NCI-H1092 treated with DMSO at 0.1 percent for 48 hours (cell line): ENCODE measurements around the gene RAVER2.

Experiments used
- DNase-seq: peaks from one replicate; lab custom pipeline; 2025; lab: John Stamatoyannopoulos, UW

RAVER2 gene

GRCh38 chr1:64846573-64847430, 101.9 kb downstream of the RAVER2 start:
- no peak for DNase-seq

- DNase-seq: no peak
These were observed 102.8 kb downstream of the RAVER2 start for GRCh38 chr1:64847666-64848065.

- DNase-seq: no peak
These were observed 103.3 kb downstream of the RAVER2 start for GRCh38 chr1:64848136-64848535.

GRCh38 chr1:64848803-64849202, 103.9 kb downstream of the RAVER2 start:
- DNase-seq: no peak

GRCh38 chr1:64849942-64850341, 105.1 kb downstream of the RAVER2 start:
- no peak for DNase-seq

GRCh38 chr1:64850846-64851245, 106.0 kb downstream of the RAVER2 start:
- no peak for DNase-seq

- no peak for DNase-seq
These were observed 106.8 kb downstream of the RAVER2 start for GRCh38 chr1:64851664-64852063.

GRCh38 chr1:64854674-64855073, 109.8 kb downstream of the RAVER2 start:
- DNase-seq: no peak

GRCh38 chr1:64855557-64855956, 110.7 kb downstream of the RAVER2 start:
- DNase-seq: no peak

- no peak for DNase-seq
These were observed 111.7 kb downstream of the RAVER2 start for GRCh38 chr1:64856553-64856952.

GRCh38 chr1:64857347-64857746, 112.5 kb downstream of the RAVER2 start:
- DNase-seq: no peak

DNA sequence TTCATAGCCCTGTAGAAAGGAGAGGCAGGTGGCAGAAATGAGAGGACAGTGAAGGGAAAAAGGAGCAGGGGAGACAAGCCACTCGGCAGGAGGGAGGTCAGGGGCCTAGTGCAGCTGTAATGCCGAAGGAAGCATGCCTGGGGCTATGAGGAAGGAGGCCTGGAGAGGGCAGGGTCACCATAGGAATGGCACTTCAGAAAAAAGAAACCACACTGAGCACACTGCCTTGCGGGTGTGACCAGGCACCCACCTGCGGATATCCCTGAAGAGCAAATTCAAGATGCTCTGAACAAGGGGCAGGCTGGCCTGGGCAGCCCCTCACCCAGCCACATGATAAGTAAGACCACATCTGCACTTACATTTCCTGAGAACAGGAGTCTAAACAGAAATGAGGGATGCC, 116.7 kb downstream of the RAVER2 start:
- no peak for DNase-seq

DNA sequence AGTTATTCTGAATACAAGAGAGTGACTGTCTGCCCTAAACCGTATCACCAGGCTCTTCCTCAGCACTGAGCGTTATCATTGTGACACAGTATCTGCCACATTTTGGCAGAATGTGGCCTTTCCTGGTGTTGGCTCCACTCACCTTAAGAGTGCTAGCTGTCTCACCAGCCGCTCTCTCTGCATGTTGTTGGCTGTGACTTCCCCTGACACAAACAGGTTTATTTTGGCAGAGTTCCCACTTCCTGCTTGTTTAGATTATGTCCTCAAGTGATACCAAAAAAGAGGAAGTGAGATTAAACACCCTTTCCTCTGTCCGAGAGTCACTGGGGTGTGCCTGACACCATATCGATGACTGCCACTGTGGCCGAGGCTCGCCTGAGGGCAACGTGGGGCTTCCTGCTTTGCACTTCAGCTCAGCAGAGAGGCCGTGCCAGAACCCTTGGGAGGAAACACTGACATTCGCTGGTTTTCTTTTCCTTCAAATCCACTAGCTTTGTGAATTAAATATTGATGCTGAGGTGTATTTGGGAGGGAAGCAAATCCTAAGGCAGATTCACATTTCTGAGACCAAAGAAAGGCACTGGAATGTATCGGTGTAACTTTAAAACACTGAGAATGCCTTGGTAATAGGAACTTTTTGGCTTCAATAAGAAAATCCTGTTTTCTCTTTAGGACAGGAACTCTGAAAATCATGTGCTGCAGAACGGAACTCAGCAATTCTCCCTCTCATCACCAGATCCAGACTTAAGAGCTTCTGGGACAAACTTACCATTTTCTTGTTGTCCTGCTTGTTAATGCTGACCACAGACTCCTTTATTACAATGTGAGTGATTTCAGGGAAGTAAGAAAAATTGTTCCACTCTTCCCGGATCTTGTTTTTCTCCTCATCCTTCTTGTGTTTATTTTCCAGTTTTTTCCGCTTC, 119.4 kb downstream of the RAVER2 start:
- DNase-seq: no peak

DNA sequence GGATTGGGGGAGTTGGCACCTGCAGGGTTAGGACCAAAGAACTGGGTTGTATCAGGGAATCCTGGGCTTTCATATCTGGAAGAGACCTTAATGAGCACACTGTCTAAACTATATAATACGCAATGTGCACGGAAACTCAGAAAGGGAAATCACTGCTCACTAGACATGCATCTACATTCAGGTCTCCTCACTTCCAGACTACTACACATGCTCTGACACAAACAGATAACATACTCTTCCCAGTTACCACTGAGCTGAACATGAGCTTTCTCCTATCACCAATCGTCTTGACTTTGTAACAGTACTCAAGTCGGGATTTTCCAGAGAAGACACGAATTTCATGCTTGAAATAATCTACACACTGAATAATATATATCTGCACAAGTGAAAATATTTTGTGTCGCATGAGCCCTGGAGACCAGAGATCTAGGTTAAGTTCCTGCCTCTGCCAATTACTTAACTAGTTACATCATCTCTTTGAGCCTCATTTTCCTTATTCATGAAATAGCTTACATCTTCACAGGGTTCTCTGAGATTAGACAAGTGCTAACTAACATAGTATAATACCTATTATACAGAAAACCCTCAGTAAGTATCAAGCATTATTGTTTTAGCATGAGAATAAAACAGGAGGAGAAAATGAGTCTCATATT, 120.4 kb downstream of the RAVER2 start:
- DNase-seq: no peak

DNA sequence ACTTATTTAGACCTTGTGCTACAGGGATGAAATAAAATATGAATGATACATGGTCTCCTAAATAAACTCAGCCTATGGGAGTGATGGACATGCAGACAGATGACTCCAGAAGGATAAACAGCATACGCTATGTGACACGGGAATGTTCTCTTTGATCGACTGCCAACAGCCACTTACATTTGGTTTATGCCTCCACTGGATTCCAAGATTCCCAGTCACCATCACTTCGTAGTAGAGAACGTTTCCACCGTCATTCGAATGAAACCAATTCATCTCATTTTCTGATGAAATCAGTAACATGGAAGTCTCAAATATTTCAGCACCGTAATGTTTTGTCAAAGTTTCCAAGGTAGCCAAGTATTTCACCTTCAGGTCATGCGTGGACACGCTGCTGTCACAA, 121.8 kb downstream of the RAVER2 start:
- no peak for DNase-seq

DNA sequence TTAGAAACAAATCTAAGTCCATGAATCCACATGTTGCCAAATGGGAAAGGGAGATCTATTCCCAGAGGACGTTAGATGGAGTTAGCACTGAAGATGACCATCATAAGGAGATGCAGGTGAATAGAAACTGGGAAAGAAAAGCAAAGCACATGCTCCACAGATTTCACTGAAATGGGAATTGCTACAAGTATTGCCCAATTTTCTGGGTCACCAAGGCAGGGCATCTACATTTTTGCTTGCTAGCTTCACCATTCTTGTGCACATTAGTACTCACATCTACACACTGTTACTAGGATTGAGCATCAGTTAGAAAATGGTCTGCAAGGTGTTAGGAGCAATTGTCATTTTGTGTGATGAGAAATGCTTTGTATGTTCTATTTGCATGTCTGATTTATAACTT, 122.4 kb downstream of the RAVER2 start:
- no peak for DNase-seq

- DNase-seq: no peak
These were observed 126.4 kb downstream of the RAVER2 start for GRCh38 chr1:64871256-64871655.

- DNase-seq: no peak
These were observed 127.2 kb downstream of the RAVER2 start for GRCh38 chr1:64872067-64872466.

DNA sequence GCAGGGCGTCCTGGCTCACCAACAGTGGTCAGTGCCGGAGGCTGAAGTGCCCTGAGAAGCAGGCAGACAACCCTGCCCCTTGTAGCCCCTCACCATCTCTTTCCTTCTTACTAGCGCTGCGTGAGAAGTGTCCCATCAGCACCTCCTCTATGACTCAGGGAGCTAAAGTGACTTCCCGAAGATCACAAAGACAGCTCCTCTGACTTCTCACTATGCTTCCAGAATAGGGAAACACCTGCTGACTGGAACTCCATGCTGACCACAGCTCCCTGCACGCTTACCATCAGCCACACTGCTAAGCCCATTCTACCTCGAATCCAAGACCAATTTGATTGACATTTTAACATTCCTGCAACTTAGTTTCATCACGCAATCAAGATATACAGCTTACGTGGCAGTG, 128.7 kb downstream of the RAVER2 start:
- DNase-seq: no peak

- no peak for DNase-seq
These were observed 129.8 kb downstream of the RAVER2 start for GRCh38 chr1:64874666-64875065.

DNA sequence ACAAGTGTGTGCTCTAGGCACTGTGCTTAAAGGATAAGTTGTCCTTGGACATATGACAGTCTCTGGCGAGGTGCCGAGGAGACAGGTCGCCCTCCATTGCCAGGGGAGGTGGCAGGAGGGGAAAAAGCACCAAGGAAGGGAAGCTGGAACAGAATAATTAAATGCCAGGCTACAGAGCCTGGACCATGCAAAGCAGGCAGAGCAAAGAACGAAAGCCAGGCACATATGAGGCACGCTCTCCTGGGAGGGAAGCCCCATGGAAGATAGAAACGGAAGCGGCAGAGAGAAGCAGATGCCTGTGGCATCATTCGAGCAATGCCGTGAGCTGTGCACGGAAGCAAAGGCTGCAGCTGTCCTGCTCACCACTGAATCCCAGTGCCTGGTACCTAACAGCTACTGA, 130.2 kb downstream of the RAVER2 start:
- no peak for DNase-seq

DNA sequence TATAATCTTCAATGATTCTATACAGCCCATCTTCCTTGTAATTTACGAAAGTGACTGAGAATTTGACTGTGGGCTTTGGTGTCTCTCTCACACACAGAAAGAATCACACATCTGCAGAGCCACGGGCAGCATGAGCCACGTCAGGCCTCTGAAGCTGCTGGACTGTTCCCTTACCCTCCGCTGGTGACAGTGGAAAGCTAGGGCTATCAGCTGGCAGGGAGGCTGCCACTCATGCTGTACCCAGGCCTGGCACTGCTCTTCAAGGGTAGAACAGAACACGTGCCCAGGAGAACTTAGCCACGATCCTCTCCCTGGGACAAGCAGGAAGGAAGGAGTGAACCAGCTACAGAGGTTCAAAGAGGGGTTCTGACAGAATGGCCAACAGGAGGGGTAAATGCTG, 130.7 kb downstream of the RAVER2 start:
- DNase-seq: no peak

GRCh38 chr1:64877151-64877550, 132.3 kb downstream of the RAVER2 start:
- no peak for DNase-seq
